SK-N-SH treated with all-trans-retinoic acid at 6 μM for 48 hours (cell line): Measurements from ENCODE around the gene GRK5.

Experiments
- ARNTL ChIP-seq: fragments of 450-650 bp; formaldehyde crosslinking; IDR thresholded peaks from 2 replicates; pipeline ENCODE4 v1.5.0; 2020; ENCODE audit warnings: low read depth, mild to moderate bottlenecking, moderate library complexity, borderline replicate concordance
- OSR1 ChIP-seq: fragments of 250-450 bp; sonication (Bioruptor Pico); IDR thresholded peaks from 2 replicates; pipeline ENCODE4 v1.8.0; 2022; ENCODE audit warnings: moderate library complexity, mild to moderate bottlenecking, inconsistent platforms
- TCF4 ChIP-seq: fragments of 250-450 bp; sonication (Bioruptor Pico); IDR thresholded peaks from 2 replicates; pipeline ENCODE4 v1.8.0; 2021; ENCODE audit warnings: mild to moderate bottlenecking, moderate library complexity, borderline replicate concordance
- ZFP3 ChIP-seq: fragments of 250-450 bp; sonication (Bioruptor Pico); IDR thresholded peaks from 2 replicates; pipeline ENCODE4 v1.5.0; 2020; ENCODE audit warnings: mild to moderate bottlenecking, moderate library complexity
- ZFP30 ChIP-seq: fragments of 450-650 bp; formaldehyde crosslinking; IDR thresholded peaks from 2 replicates; pipeline ENCODE4 v1.5.0; 2022; ENCODE audit warnings: mild to moderate bottlenecking, moderate library complexity
- TF ChIP-seq, protein P1 (sequence below): fragments of 250-450 bp; sonication (Bioruptor Pico); IDR thresholded peaks from 2 replicates; pipeline ENCODE4 v1.5.1; 2021; ENCODE audit warnings: mild to moderate bottlenecking, moderate library complexity

GRCh38 chr10:119500123-119500795, 292.9 kb downstream of the GRK5 start:
- TF ChIP-seq ARNTL (no peak), ZFP3 (no peak), OSR1 (CRISPR knock-in tag) (no peak), TCF4 (CRISPR knock-in tag) (no peak), ZFP30 (CRISPR knock-in tag) (no peak)
- TF ChIP-seq, protein P1, sequence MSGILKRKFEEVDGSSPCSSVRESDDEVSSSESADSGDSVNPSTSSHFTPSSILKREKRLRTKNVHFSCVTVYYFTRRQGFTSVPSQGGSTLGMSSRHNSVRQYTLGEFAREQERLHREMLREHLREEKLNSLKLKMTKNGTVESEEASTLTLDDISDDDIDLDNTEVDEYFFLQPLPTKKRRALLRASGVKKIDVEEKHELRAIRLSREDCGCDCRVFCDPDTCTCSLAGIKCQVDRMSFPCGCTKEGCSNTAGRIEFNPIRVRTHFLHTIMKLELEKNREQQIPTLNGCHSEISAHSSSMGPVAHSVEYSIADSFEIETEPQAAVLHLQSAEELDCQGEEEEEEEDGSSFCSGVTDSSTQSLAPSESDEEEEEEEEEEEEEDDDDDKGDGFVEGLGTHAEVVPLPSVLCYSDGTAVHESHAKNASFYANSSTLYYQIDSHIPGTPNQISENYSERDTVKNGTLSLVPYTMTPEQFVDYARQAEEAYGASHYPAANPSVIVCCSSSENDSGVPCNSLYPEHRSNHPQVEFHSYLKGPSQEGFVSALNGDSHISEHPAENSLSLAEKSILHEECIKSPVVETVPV (CRISPR knock-in tag) = no peak
